ENCODE measurements around the gene OR2AJ1. TPM values are rescaled to one million over a fixed set of nuclear protein-coding genes. Genes with fewer than 3 reads are reported as not detected.

OR2AJ1 gene
- total and polyA plus RNA-seq, 3 donors from 2014 or later = 0.31 TPM; not detected in 2

- no peak overlapping the region for H3K27ac ChIP-seq
- 70 to 92% methylated on average over 1 of the region's 1 CpG for WGBS, 2 donors
- TF ChIP-seq CTCF (IDR thresholded peaks at IDR 0.05) (no peak), POLR2A (IDR thresholded peaks at IDR 0.05) (no peak)
- no peaks in the 10 kb centered on the region for H3K4me1 ChIP-seq
- no peaks in the 10 kb centered on the region for H3K36me3 ChIP-seq (ENCODE audit: low read depth, missing control alignments)
- no peak overlapping the region for H3K4me3 ChIP-seq
- no peaks in the 10 kb centered on the region for H3K27me3 ChIP-seq
- DNase-seq = no peak
- no peaks in the 10 kb centered on the region for H3K9me3 ChIP-seq
- intact Hi-C loops (cut with DNase I; ENCODE audit: low total_unique reads) = no loop called here
These were observed 28.7 kb downstream of the OR2AJ1 start for GRCh38 chr1:247953408-247953807.

- intact Hi-C loops (cut with DNase I; ENCODE audit: low total_unique reads) = no loop called here
- DNase-seq = no peak
- H3K9me3 ChIP-seq = no peaks in the 10 kb centered on the region
- 30 to 42% methylated on average over 3 of the region's 3 CpGs for WGBS, 2 donors
- no peaks in the 10 kb centered on the region for H3K27me3 ChIP-seq
- TF ChIP-seq POLR2A (IDR thresholded peaks at IDR 0.05) (no peak), CTCF (IDR thresholded peaks at IDR 0.05) (no peak)
- H3K27ac ChIP-seq = no peak overlapping the region
- no peak overlapping the region for H3K4me3 ChIP-seq
- H3K36me3 ChIP-seq (ENCODE audit: low read depth, missing control alignments) = no peaks in the 10 kb centered on the region
- no peaks in the 10 kb centered on the region for H3K4me1 ChIP-seq
These were observed 37.1 kb downstream of the OR2AJ1 start for GRCh38 chr1:247961791-247962190.

GRCh38 chr1:247962911-247963588 lies 38.4 kb downstream of the OR2AJ1 start:
- TF ChIP-seq POLR2A (IDR thresholded peaks at IDR 0.05) (no peak), CTCF (IDR thresholded peaks at IDR 0.05) (no peak)
- no peak overlapping the region for H3K4me3 ChIP-seq
- H3K4me1 ChIP-seq = no peaks in the 10 kb centered on the region
- WGBS, 2 donors = 75 to 76% methylated on average over 4 of the region's 4 CpGs
- no peaks in the 10 kb centered on the region for H3K27me3 ChIP-seq
- no peak for DNase-seq
- H3K9me3 ChIP-seq = no peaks in the 10 kb centered on the region
- H3K27ac ChIP-seq = no peak overlapping the region
- intact Hi-C loops (cut with DNase I; ENCODE audit: low total_unique reads) = no loop called here
- H3K36me3 ChIP-seq (ENCODE audit: low read depth, missing control alignments) = no peaks in the 10 kb centered on the region

DNA sequence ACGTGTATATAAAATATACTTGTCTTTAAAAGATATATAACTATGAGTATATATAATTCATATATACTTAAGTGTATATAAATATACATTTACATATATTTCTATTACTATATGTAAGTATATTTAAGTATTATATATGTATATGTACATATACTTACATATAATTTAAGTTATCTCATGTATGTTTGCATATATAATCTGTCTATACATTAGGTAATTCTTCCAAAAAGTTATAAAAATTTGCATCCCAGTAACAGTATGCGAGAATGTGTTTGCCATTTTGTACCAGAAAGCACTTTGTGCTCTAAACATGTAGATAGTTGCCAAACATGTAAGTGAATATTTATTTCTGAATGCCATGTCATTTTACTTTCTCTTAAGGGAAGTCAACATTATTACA lies 40.2 kb downstream of the OR2AJ1 start, which contains the start of gene OR2AK2:
Gene OR2AK2, plus strand, starts transcription at position 301 of the 400 bp plus-strand sequence. CDS start 144 bp downstream, outside the sequence.
- intact Hi-C loops (cut with DNase I; ENCODE audit: low total_unique reads) = no loop called here
- H3K27me3 ChIP-seq = no peaks in the 10 kb centered on the region

More for the DNA sequence above, 40.2 kb downstream of the OR2AJ1 start, which contains the start of gene OR2AK2:
- Histone ChIP-seq H3K9me3 (no peaks in the 10 kb centered on the region), H3K4me1 (no peaks in the 10 kb centered on the region), H3K27ac (no peak within 1 kb of the TSS), H3K4me3 (no peak within 1 kb of the TSS), H3K36me3 (ENCODE audit: low read depth, missing control alignments) (no peaks in the 10 kb centered on the region)
- DNase-seq = no peak
- TF ChIP-seq POLR2A (IDR thresholded peaks at IDR 0.05) (no peak), CTCF (IDR thresholded peaks at IDR 0.05) (no peak)
- 91 to 97% methylated on average over 2 of the region's 2 CpGs for WGBS, 2 donors
